BLaER1 (cell line): ENCODE results near the gene SGTA.
"Not testable (repeated sequence)": the region's sequence is repeated elsewhere in the genome, so short reads cannot be mapped to it uniquely, and the experiment has no call there.

Experiments
- H3K27ac ChIP-seq: shearing (Covaris generic); formaldehyde crosslinking; 2 replicates; pipeline ENCODE4 v1.8.1; 2022
- H3K27me3 ChIP-seq: shearing (Covaris generic); formaldehyde crosslinking; 2 replicates; pipeline ENCODE4 v1.8.1; 2022
- H3K36me3 ChIP-seq: shearing (Covaris generic); formaldehyde crosslinking; 2 replicates; pipeline ENCODE4 v1.8.1; 2022
- H3K4me1 ChIP-seq: shearing (Covaris generic); formaldehyde crosslinking; 2 replicates; pipeline ENCODE4 v1.8.1; 2022
- H3K4me2 ChIP-seq: shearing (Covaris generic); formaldehyde crosslinking; 2 replicates; pipeline ENCODE4 v1.8.1; 2022
- H3K4me3 ChIP-seq: shearing (Covaris generic); formaldehyde crosslinking; 2 replicates; pipeline ENCODE4 v1.8.1; 2022
- H3K9ac ChIP-seq: shearing (Covaris generic); formaldehyde crosslinking; 2 replicates; pipeline ENCODE4 v1.8.1; 2022
- H3K9me3 ChIP-seq: shearing (Covaris generic); formaldehyde crosslinking; 2 replicates; pipeline ENCODE4 v1.8.1; 2022
- H4K20me1 ChIP-seq: shearing (Covaris generic); formaldehyde crosslinking; 2 replicates; pipeline ENCODE4 v1.8.1; 2022
- Cebpa-rat ChIP-seq: shearing (Covaris generic); IDR thresholded peaks from 2 replicates; pipeline ENCODE4 v1.8.1; 2022

Gene SGTA

GRCh38 chr19:2796659-2797266 is 13.7 kb upstream of the SGTA start:
- H3K9me3 ChIP-seq: no peaks in the 10 kb centered on the region
- H3K4me2 ChIP-seq: no peak overlapping the region
- peaks cover 73% of the 10 kb centered on the region for H3K4me1 ChIP-seq
- no peak overlapping the region for H3K27ac ChIP-seq
- H3K9ac ChIP-seq: 0 out of 2 replicates have a peak overlapping the region, but pooled peaks have one; percentile 34
- H3K36me3 ChIP-seq: peaks cover 91% of the 10 kb centered on the region
- H3K4me3 ChIP-seq: no peak overlapping the region
- H3K27me3 ChIP-seq: no peaks in the 10 kb centered on the region
- H4K20me1 ChIP-seq: peaks cover 34% of the 10 kb centered on the region; the same call in 1 of the 2 replicates
- no peak for TF ChIP-seq Cebpa-rat

GRCh38 chr19:2795827-2796658 is 13.0 kb upstream of the SGTA start:
- Histone ChIP-seq H3K27me3 (no peaks in the 10 kb centered on the region), H3K4me1 (peaks cover 73% of the 10 kb centered on the region), H3K36me3 (peaks cover 98% of the 10 kb centered on the region), H4K20me1 (peaks cover 41% of the 10 kb centered on the region), H3K9ac (no peak overlapping the region), H3K27ac (peak overlapping the region; percentile 30; the same call in 1 of the 2 replicates), H3K4me2 (no peak overlapping the region), H3K9me3 (no peaks in the 10 kb centered on the region), H3K4me3 (no peak overlapping the region)
- no peak for TF ChIP-seq Cebpa-rat

- Histone ChIP-seq H3K9me3 (no peaks in the 10 kb centered on the region), H3K4me3 (no peak overlapping the region), H3K4me2 (no peak overlapping the region), H4K20me1 (peaks cover 65% of the 10 kb centered on the region), H3K27me3 (no peaks in the 10 kb centered on the region), H3K4me1 (peaks cover 60% of the 10 kb centered on the region), H3K9ac (no peak overlapping the region), H3K27ac (no peak overlapping the region), H3K36me3 (peaks cover 98% of the 10 kb centered on the region)
- TF ChIP-seq Cebpa-rat: no peak
Measured at GRCh38 chr19:2793577-2793976, 10.5 kb upstream of the SGTA start.

GRCh38 chr19:2793126-2793525 is 10.1 kb upstream of the SGTA start:
- Histone ChIP-seq H4K20me1 (peaks cover 65% of the 10 kb centered on the region), H3K27me3 (no peaks in the 10 kb centered on the region), H3K36me3 (peaks cover 98% of the 10 kb centered on the region), H3K4me2 (no peak overlapping the region), H3K4me1 (peaks cover 60% of the 10 kb centered on the region), H3K9ac (no peak overlapping the region), H3K9me3 (no peaks in the 10 kb centered on the region), H3K27ac (no peak overlapping the region), H3K4me3 (no peak overlapping the region)
- TF ChIP-seq Cebpa-rat: no peak

- H3K27me3 ChIP-seq, H3K9ac ChIP-seq, H3K9me3 ChIP-seq, H3K4me3 ChIP-seq, H3K4me2 ChIP-seq, H3K27ac ChIP-seq: not testable (repeated sequence)
- Histone ChIP-seq H4K20me1 (peaks cover 65% of the 10 kb centered on the region), H3K4me1 (peaks cover 60% of the 10 kb centered on the region), H3K36me3 (peaks cover 98% of the 10 kb centered on the region)
Measured at GRCh38 chr19:2792666-2793065, 9.6 kb upstream of the SGTA start.

- H3K9me3 ChIP-seq: no peaks in the 10 kb centered on the region
- TF ChIP-seq Cebpa-rat: no peak
- peaks cover 60% of the 10 kb centered on the region for H3K4me1 ChIP-seq
- peaks cover 67% of the 10 kb centered on the region for H4K20me1 ChIP-seq
- no peak overlapping the region for H3K4me2 ChIP-seq
- peak overlapping the region; percentile 35 for H3K27ac ChIP-seq
- H3K4me3 ChIP-seq: no peak overlapping the region
- no peaks in the 10 kb centered on the region for H3K27me3 ChIP-seq
- peaks cover 98% of the 10 kb centered on the region for H3K36me3 ChIP-seq
- peak overlapping the region; percentile 38 for H3K9ac ChIP-seq
Measured at GRCh38 chr19:2791876-2792275, 8.8 kb upstream of the SGTA start.

GRCh38 chr19:2791440-2791839 is 8.4 kb upstream of the SGTA start:
- H3K4me1 ChIP-seq: peaks cover 63% of the 10 kb centered on the region
- H3K4me2 ChIP-seq: no peak overlapping the region
- TF ChIP-seq Cebpa-rat: no peak
- H3K36me3 ChIP-seq: peaks cover 95% of the 10 kb centered on the region
- H3K9ac ChIP-seq: peak overlapping the region; percentile 38
- H3K27me3 ChIP-seq: no peaks in the 10 kb centered on the region
- no peak overlapping the region for H3K4me3 ChIP-seq
- H3K9me3 ChIP-seq: no peaks in the 10 kb centered on the region
- peaks cover 67% of the 10 kb centered on the region for H4K20me1 ChIP-seq
- peak overlapping the region; percentile 35 for H3K27ac ChIP-seq

- Histone ChIP-seq H3K4me2 (no peak overlapping the region), H3K36me3 (peaks cover 88% of the 10 kb centered on the region), H3K27me3 (no peaks in the 10 kb centered on the region), H3K4me3 (no peak overlapping the region), H3K9me3 (no peaks in the 10 kb centered on the region), H4K20me1 (peaks cover 70% of the 10 kb centered on the region), H3K27ac (0 out of 2 replicates have a peak overlapping the region, but pooled peaks have one; percentile 35), H3K9ac (0 out of 2 replicates have a peak overlapping the region, but pooled peaks have one; percentile 38), H3K4me1 (peaks cover 69% of the 10 kb centered on the region)
- no peak for TF ChIP-seq Cebpa-rat
Measured at GRCh38 chr19:2790557-2791271, 7.6 kb upstream of the SGTA start.

- Histone ChIP-seq H3K4me1 (peaks cover 69% of the 10 kb centered on the region), H3K4me2 (no peak overlapping the region), H3K36me3 (peaks cover 83% of the 10 kb centered on the region), H3K27ac (no peak overlapping the region), H4K20me1 (peaks cover 70% of the 10 kb centered on the region), H3K9ac (no peak overlapping the region), H3K4me3 (no peak overlapping the region), H3K27me3 (no peaks in the 10 kb centered on the region), H3K9me3 (no peaks in the 10 kb centered on the region)
- TF ChIP-seq Cebpa-rat: no peak
Measured at GRCh38 chr19:2790194-2790556, 7.1 kb upstream of the SGTA start.

GRCh38 chr19:2788237-2788636 is 5.2 kb upstream of the SGTA start:
- H3K4me3 ChIP-seq: no peak overlapping the region
- H4K20me1 ChIP-seq: peaks cover 62% of the 10 kb centered on the region
- H3K27ac ChIP-seq: no peak overlapping the region
- H3K27me3 ChIP-seq: no peaks in the 10 kb centered on the region
- H3K9ac ChIP-seq: peak overlapping the region; percentile 30; the same call in 1 of the 2 replicates
- peaks cover 63% of the 10 kb centered on the region for H3K36me3 ChIP-seq
- no peak overlapping the region for H3K4me2 ChIP-seq
- H3K9me3 ChIP-seq: no peaks in the 10 kb centered on the region
- TF ChIP-seq Cebpa-rat: no peak
- H3K4me1 ChIP-seq: peaks cover 74% of the 10 kb centered on the region
